Sigmoid colon (tissue), 7 donors: ENCODE data around the gene SGTA. TPM values are rescaled to one million over a fixed set of nuclear protein-coding genes. Genes with fewer than 3 reads are reported as not detected.

ENCODE experiments used
- DNase-seq: peaks from one replicate; pipeline ENCODE4 v3.0.0-alpha.2; 2019
- H3K27ac ChIP-seq, 4 donors: fragments of 200-600 bp; sonication (generic); one replicate each; pipeline ENCODE4 v1.5.1; 2016 to 2019; ENCODE audit warnings: mild to moderate bottlenecking in 1 of 4
- H3K27me3 ChIP-seq, 3 donors: fragments of 200-600 bp; sonication (generic); one replicate each; pipeline ENCODE4 v1.5.1; 2019; ENCODE audit warnings: mild to moderate bottlenecking in 1 of 3
- H3K36me3 ChIP-seq, 4 donors: fragments of 200-600 bp; sonication (generic); one replicate each; pipeline ENCODE4 v1.5.1; 2016 to 2019
- H3K4me1 ChIP-seq, 4 donors: fragments of 200-600 bp; sonication (generic); one replicate each; pipeline ENCODE4 v1.5.1; 2017 to 2019
- H3K4me3 ChIP-seq, 4 donors: fragments of 200-600 bp; sonication (generic); one replicate each; pipeline ENCODE4 v1.5.1; 2017 to 2019; ENCODE audit warnings: mild to moderate bottlenecking in 2 of 4, moderate library complexity in 1 of 4
- H3K9me3 ChIP-seq, 4 donors: fragments of 200-600 bp in 3 of 4; sonication (generic) in 3 of 4; one replicate each; pipeline versions ENCODE4 v1.5.1 to v1.6.1; 2013 to 2019
- CTCF ChIP-seq, 4 experiments: fragments of 450-650 bp in 3 of 4; fragments of 200-600 bp in 1 of 4; IDR thresholded peaks; one replicate each; pipeline ENCODE4 v1.5.1; 2016 to 2019; ENCODE audit warnings: antibody characterized with exemption in 4 of 4, mild to moderate bottlenecking in 3 of 4, moderate library complexity in 2 of 4
- EP300 ChIP-seq, 4 donors: sonication (generic); formaldehyde crosslinking; IDR thresholded peaks; one replicate each; pipeline ENCODE4 v1.6.1; 2017; ENCODE audit warnings: antibody characterized with exemption in 4 of 4
- POLR2A ChIP-seq, 2 donors: fragments of 450-650 bp; IDR thresholded peaks; one replicate each; pipeline ENCODE4 v1.6.1; 2016; ENCODE audit warnings: antibody characterized with exemption in 2 of 2, mild to moderate bottlenecking in 2 of 2, moderate library complexity in 2 of 2
- POLR2AphosphoS5 ChIP-seq, 4 donors: sonication (generic); formaldehyde crosslinking; IDR thresholded peaks; one replicate each; pipeline ENCODE4 v1.6.1; 2017; ENCODE audit warnings: antibody characterized with exemption in 4 of 4
- WGBS, 2 donors: extraction: QIAGEN DNeasy Blood & Tissue Kit; methylation state at CpG; one replicate each; pipeline ENCODE4 v1.1.7; 2013; 5-methylcytosine and 5-hydroxymethylcytosine counted together
- intact Hi-C: fragments of 100-400 bp; cut with DNase I; formaldehyde crosslinking; loops from one replicate; pipeline ENCODE4 v1.15.1; 2023
- polyA plus RNA-seq, 3 donors: library from polyadenylated mRNA; stranded (reverse); fragments of 200-250 nt; gene quantifications; one replicate each; pipeline ENCODE4 v1.2.3, GENCODE V29; 2013
- total RNA-seq, 4 donors: library from RNA; depleted of rRNA; stranded (reverse); fragments of >200 nt; gene quantifications; one replicate each; pipeline ENCODE4 v1.1.0, GENCODE V29; 2016
- donor health status: healthy with polysubstance abuse.
- donor health status: Bipolar disorder and iron deficiency.
- donor health status: healthy.

Gene SGTA
- total and polyA plus RNA-seq, 7 donors, result 42.5 to 80.7 (median 48.1) TPM

DNA sequence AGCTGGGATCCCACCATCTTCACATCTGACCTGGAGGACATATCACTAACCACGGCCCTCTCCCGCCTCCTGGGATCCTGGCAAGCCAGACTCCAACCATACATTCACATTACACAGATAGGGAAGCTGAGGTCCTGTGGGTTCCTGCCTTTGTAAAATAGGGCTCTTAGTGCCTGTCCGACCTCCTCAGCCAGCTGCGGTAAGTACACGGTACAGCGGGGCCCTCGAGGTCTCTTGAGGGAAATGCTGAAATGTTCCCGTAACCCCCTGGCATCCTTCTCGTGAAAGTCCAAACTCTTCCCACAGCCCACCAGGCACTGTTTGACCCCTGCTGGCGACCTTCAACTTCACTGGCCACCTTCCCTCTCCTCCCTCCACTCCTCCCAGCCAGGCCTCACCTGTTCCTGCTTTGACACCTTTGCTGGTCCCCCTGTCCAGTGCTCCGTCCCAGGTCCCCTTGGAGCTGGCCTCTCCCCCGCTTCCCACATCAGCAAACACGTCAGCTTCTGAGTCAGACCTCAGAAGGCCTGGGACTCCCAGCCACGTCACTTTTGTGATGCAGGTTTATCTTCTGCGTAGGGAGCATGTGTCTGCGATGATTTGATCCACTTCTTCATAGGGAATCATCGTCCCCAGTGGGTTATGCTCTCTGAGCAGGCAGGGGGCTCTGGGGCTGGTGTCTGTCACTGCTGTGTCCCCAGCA, 71.8 kb downstream of the SGTA start:
- Histone ChIP-seq H3K4me1 (no peaks in the 10 kb centered on the region), H3K27ac (no peak overlapping the region), H3K9me3 (peaks cover 0 to 7% (median 5%) of the 10 kb centered on the region in 4 donors), H3K27me3 (peaks cover 0 to 14% (median 3%) of the 10 kb centered on the region in 3 donors), H3K36me3 (no peaks in the 10 kb centered on the region), H3K4me3 (no peak overlapping the region)
- peak; percentile 61 for DNase-seq
- intact Hi-C loops, result no loop called here
- TF ChIP-seq EP300 (IDR thresholded peaks at IDR 0.05) (no peak), POLR2AphosphoS5 (IDR thresholded peaks at IDR 0.05) (no peak), CTCF (IDR thresholded peaks at IDR 0.05) (no peak)
- 63 to 69% methylated on average over 17 of the region's 17 CpGs for WGBS, 2 donors

GRCh38 chr19:2706251-2706650, 76.8 kb downstream of the SGTA start:
- Histone ChIP-seq H3K36me3 (no peaks in the 10 kb centered on the region), H3K27ac (no peak overlapping the region), H3K27me3 (no peaks in the 10 kb centered on the region), H3K4me1 (peaks cover 0 to 16% (median 12%) of the 10 kb centered on the region in 4 donors), H3K4me3 (no peak overlapping the region), H3K9me3 (no peaks in the 10 kb centered on the region)
- TF ChIP-seq CTCF (IDR thresholded peaks at IDR 0.05) (no peak), EP300 (IDR thresholded peaks at IDR 0.05) (no peak), POLR2A (IDR thresholded peaks at IDR 0.05) (no peak), POLR2AphosphoS5 (IDR thresholded peaks at IDR 0.05) (no peak)
- DNase-seq, result no peak
- intact Hi-C loops, result loop anchor here (10.0 kb wide), 1 partner anchor 251 kb away; the partner anchor contains the start of gene LMNB2
- 95 to 96% methylated on average over 5 of the region's 5 CpGs for WGBS, 2 donors

Other genes starting within 250 kb of the SGTA start
- gene GNG7, start 80.6 kb downstream of the SGTA start, total RNA-seq, result 1 to 10 TPM; 1.8 to 8.0 (median 3.0) TPM
- gene GNG7, start 80.6 kb downstream of the SGTA start, polyA plus RNA-seq, result 1 to 10 TPM; 1.2 to 6.8 (median 1.8) TPM
- 1 to 10 TPM in 2 of 4 donors, under 1 TPM in 2; 0.33 to 2.2 (median 1.2) TPM for gene DIRAS1, start 61.9 kb downstream of the SGTA start, total RNA-seq
- gene DIRAS1, start 61.9 kb downstream of the SGTA start, polyA plus RNA-seq, result 1 to 10 TPM in 2 of 3 donors, under 1 TPM in 1; 0.60 to 1.6 (median 1.6) TPM
- 10 to 100 TPM; 15.5 to 21.7 (median 17.5) TPM for gene SLC39A3, start 43.3 kb downstream of the SGTA start, total RNA-seq
- gene SLC39A3, start 43.3 kb downstream of the SGTA start, polyA plus RNA-seq, result 10 to 100 TPM in 1 of 3 donors, 1 to 10 TPM in 2; 7.2 to 35.4 (median 7.4) TPM
- 10 to 100 TPM; 23.2 to 61.8 (median 33.9) TPM for gene THOP1, start 2.2 kb upstream of the SGTA start, total RNA-seq
- gene THOP1, start 2.2 kb upstream of the SGTA start, polyA plus RNA-seq, result 10 to 100 TPM; 30.0 to 97.0 (median 51.1) TPM
- 1 to 10 TPM; 3.3 to 8.1 (median 4.2) TPM for gene ZNF554, start 36.6 kb upstream of the SGTA start, total RNA-seq
- 1 to 10 TPM; 1.2 to 2.5 (median 2.4) TPM for gene ZNF554, start 36.6 kb upstream of the SGTA start, polyA plus RNA-seq
- 10 to 100 TPM in 1 of 4 donors, 1 to 10 TPM in 3; 4.3 to 10.3 (median 6.3) TPM for gene ZNF555, start 58.2 kb upstream of the SGTA start, total RNA-seq
- gene ZNF555, start 58.2 kb upstream of the SGTA start, polyA plus RNA-seq, result 1 to 10 TPM in 2 of 3 donors, under 1 TPM in 1; 0.92 to 2.4 (median 2.1) TPM
- gene ZNF556, start 84.1 kb upstream of the SGTA start, total RNA-seq, result not detected
- gene ZNF556, start 84.1 kb upstream of the SGTA start, polyA plus RNA-seq, result not detected
- gene ZNF57, start 117.7 kb upstream of the SGTA start, total RNA-seq, result 1 to 10 TPM; 1.4 to 6.1 (median 1.9) TPM
- 10 to 100 TPM in 2 of 3 donors, 1 to 10 TPM in 1; 7.1 to 16.8 (median 12.9) TPM for gene ZNF57, start 117.7 kb upstream of the SGTA start, polyA plus RNA-seq
- gene ZNF77, start 161.7 kb upstream of the SGTA start, total RNA-seq, result 1 to 10 TPM; 3.4 to 8.2 (median 5.3) TPM
- gene ZNF77, start 161.7 kb upstream of the SGTA start, polyA plus RNA-seq, result 1 to 10 TPM; 1.8 to 2.7 (median 2.1) TPM
- gene TLE6, start 194.3 kb upstream of the SGTA start, total RNA-seq, result under 1 TPM in 3 of 4 donors, not detected in 1; 0.71 to 0.99 (median 0.81) TPM
- gene TLE6, start 194.3 kb upstream of the SGTA start, polyA plus RNA-seq, result 1 to 10 TPM; 1.8 to 7.2 (median 3.0) TPM
- 10 to 100 TPM; 27.8 to 66.5 (median 47.3) TPM for gene TLE2, start 246.0 kb upstream of the SGTA start, total RNA-seq
- gene TLE2, start 246.0 kb upstream of the SGTA start, polyA plus RNA-seq, result 10 to 100 TPM; 10.9 to 20.9 (median 14.4) TPM